ENCODE measurements around the gene FILIP1L.
"Not testable (repeated sequence)": the region's sequence is repeated elsewhere in the genome, so short reads cannot be mapped to it uniquely, and the experiment has no call there.

Gene FILIP1L

DNA sequence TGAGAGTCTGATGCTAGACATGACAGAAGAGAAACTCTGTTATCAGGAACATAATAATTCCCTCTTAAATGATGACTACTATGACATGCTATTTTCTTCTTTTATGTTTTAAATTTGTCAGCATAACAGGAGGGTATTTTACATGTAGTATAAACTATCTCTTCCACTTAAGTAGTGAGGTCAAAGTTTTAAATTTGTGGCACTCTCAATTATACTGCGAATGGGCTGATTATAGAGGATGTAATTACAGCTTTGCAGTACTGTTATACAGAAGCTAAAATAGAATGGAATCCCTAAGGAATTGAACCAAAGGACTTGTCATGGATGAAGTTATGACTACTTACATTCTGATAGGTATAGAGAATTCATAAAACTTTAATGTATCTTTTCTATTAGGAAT is 262.3 kb downstream of the FILIP1L start:
- no peak for DNase-seq (ENCODE audit: low read depth in 2 of 2, low spot score in 1 of 2)

GRCh38 chr3:99850608-99851007 is 263.7 kb downstream of the FILIP1L start:
- no peak for DNase-seq (ENCODE audit: low read depth in 2 of 2, low spot score in 1 of 2)

DNA sequence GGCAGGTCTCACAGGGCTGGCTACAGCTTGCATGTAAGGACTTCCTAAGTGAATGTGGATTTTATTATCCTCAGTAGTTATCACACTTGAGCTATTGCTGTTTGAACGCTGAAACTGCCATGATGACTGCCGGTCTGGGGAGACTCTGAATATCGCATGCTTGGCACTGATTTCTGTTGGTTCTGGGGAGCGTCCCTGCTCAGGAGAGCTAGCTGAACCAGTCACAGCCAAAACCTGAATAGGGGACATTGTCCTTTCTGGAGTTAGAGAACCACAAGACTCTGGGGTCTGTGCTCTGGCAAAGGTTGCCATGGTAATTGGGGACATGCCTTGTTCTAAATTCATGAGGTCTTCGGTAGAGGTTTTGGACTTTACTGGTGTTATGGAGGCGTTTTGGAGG is 265.9 kb downstream of the FILIP1L start:
- DNase-seq (ENCODE audit: low read depth in 2 of 2, low spot score in 1 of 2): no peak

- DNase-seq (ENCODE audit: low read depth in 2 of 2, low spot score in 1 of 2): no peak
These were observed 267.7 kb downstream of the FILIP1L start for GRCh38 chr3:99846477-99847160.

- no peak for DNase-seq (ENCODE audit: low read depth in 2 of 2, low spot score in 1 of 2)
These were observed 268.3 kb downstream of the FILIP1L start for GRCh38 chr3:99845999-99846398.

DNA sequence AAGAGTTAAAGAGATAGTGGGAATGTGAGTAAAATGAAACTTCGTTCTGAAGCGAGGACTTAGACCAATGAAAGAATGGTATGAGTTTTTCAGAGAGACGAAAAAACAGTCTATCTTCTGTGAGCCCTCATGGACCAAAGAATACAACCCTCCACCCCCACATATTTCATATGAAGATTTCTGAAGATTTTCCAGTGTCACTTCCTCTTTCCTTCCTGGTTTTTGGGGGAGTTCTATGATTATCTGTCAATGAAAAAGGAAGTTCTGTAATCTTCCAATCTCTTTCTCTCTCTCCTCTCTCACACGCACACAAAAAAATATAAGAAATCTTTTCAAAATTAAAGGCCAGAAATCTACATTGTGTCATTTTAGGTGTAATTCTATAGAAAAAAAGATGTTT is 269.0 kb downstream of the FILIP1L start:
- no peak for DNase-seq (ENCODE audit: low read depth in 2 of 2, low spot score in 1 of 2)

DNA sequence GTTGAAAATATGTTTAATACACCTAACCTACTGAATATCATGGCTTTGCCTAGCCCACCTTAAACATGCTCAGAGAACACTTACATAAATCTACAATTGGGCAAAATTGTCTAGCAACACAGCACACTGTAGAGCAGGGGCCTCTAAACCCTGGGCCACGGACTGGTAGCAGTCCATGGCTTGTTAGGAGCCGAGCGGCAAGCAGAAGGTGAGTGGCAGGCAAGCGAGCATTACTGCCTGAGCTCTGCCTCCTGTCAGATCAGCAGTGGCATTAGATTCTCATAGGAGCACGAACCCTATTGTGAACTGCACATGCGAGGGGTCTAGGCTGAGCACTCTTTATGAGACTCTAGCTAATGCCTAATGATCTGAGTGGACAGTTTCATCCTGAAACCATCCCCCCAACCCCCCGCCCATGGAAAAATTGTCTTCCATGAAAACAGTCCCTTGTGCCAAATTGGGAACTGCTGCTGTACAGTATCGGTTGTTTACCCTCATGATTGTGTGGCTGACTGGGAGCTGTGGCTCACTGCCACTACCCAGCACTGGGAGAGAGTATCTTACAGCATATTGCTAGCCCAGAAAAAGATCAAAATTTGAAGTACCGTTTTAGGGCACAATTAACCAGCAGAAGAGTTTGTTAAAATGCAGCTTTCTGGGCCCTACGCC is 270.6 kb downstream of the FILIP1L start:
- no peak for DNase-seq (ENCODE audit: low read depth in 2 of 2, low spot score in 1 of 2)

DNA sequence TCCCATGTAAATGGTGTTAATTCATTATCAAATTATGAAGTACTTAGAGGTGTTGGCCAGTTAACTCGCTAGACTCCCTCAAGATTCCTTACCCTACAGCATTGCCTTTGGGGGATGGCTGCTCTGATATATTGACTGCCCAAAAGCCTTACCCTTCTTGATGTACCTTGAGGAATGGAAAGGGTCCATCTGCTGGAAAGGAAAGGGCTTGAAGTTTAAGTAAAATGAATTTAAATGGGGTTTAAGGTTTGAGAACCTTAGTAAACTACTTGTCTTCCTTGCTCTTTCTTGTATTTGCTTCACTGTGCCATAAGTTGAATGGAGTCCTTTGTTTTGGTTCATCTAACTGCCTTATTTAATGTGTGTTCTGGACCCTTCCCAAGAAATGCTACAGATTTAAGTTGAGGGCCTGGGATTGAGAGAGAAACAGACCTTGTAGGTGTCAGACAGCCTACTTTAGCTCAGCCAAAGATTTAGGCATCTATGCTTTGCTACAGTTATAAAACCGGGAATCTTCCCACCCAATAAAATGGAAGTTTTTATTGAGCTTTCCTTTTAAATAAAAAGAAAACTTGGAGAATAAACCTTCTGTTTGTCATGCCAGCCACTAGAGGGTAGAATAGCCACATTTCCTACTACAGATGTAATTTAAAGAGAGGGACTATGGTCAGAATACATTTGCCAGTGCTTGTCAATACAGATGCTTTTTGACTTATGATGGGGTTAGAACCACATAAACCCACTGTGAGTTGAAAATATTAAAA is 271.3 kb downstream of the FILIP1L start:
- DNase-seq (ENCODE audit: low read depth in 2 of 2, low spot score in 1 of 2): no peak

GRCh38 chr3:99841949-99842348 is 272.4 kb downstream of the FILIP1L start:
- DNase-seq (ENCODE audit: low read depth in 2 of 2, low spot score in 1 of 2): not testable (repeated sequence)

GRCh38 chr3:99839613-99840012 is 274.7 kb downstream of the FILIP1L start:
- DNase-seq (ENCODE audit: low read depth in 2 of 2, low spot score in 1 of 2): no peak

GRCh38 chr3:99838755-99839154 is 275.5 kb downstream of the FILIP1L start:
- DNase-seq (ENCODE audit: low read depth in 2 of 2, low spot score in 1 of 2): no peak

DNA sequence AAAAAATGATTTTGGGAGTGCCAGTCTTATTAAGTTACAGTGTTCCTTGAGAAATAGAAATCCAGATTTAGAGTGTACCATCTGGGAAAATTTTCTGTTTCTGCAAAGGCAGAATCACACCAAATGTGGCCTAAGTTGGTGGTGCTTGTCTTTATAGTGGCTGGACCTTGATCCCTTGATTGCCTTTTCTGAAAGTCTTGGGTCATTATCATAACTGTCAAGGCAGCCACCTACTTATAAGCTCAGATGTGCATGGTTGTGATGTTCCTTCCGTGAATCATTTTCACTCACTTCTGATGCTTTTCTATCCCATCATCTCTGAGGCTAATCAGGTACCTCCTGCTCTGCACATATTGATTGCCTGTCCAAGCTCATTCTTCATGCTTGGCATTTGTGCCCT is 276.6 kb downstream of the FILIP1L start:
- DNase-seq (ENCODE audit: low read depth in 2 of 2, low spot score in 1 of 2): no peak

GRCh38 chr3:99836681-99837080 is 277.6 kb downstream of the FILIP1L start:
- DNase-seq (ENCODE audit: low read depth in 2 of 2, low spot score in 1 of 2): no peak

DNA sequence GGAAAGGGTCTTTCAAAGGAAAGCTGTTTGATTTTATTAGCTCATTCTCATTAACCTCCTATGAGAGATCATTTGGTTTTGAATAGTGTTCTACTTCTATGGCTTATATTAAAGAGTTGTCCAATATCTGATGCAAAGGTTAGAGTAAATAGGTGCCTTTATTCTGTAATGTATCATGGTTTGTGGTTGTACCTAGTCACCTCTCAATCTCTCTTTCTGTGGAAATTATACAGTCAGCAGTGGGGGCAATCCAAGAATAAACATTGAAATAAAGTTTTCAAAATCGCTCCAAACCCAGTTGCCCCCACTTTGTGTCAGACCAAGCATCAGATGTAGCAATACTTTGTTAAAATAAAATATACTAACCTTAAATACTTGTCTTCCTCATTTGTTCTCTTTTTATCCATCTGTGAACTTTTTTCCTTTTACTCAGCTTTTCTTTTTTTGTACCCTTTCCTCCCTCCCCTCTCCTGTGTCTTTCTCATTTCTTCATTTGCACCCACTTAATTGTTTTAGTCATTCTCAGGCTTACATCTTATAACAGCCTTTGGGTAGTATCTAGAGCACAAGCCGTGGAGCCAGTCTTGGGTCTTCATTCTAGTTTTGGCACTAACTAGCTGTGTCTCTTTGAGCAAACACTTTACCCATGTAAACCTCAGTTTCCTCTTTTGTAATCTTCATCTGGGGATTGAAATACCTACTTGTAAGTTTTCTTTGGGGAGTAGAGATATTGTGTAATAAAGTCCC is 279.9 kb downstream of the FILIP1L start:
- no peak for DNase-seq (ENCODE audit: low read depth in 2 of 2, low spot score in 1 of 2)

GRCh38 chr3:99833617-99834205 is 280.6 kb downstream of the FILIP1L start:
- no peak for DNase-seq (ENCODE audit: low read depth in 2 of 2, low spot score in 1 of 2)

GRCh38 chr3:99829844-99830243 is 284.5 kb downstream of the FILIP1L start:
- no peak for DNase-seq (ENCODE audit: low read depth in 2 of 2, low spot score in 1 of 2)

- DNase-seq (ENCODE audit: low read depth in 2 of 2, low spot score in 1 of 2): no peak
These were observed 289.2 kb downstream of the FILIP1L start for GRCh38 chr3:99825004-99825640.

GRCh38 chr3:99823723-99824711 is 290.3 kb downstream of the FILIP1L start:
- no peak for DNase-seq (ENCODE audit: low read depth in 2 of 2, low spot score in 1 of 2)

DNA sequence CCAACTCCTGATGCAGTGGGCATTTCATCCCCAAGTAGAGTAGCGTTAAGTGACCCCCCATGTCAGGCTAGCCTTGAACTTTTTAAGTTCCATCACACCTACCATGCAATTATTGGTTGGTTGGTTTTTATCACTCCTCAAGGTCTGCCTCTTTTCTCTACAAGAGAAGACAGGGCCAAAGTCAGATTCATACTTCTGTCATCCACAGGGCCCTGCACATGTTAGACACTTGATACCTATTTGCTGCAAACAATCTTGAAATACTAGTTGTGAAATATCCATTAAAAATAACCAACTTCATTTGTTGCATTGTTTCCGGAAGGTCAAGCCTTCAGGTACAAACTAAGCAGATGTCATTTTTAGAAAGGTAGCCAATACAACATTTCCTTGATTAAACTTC is 295.5 kb downstream of the FILIP1L start:
- DNase-seq (ENCODE audit: low read depth in 2 of 2, low spot score in 1 of 2): no peak

Data from stimulated activated CD8-positive, alpha-beta memory T cell treated with anti-CD3 and anti-CD28 coated beads, Interleukin-4, amount 100 ng/mL, for 4 hours (primary cell).